Neuronal stem cell (in vitro differentiated cells): ENCODE data around the gene GCHFR.
A peak's percentile ranks its signal among the peaks of the same experiment; 100 is the strongest.

ENCODE experiments used
- DNase-seq: peaks from one replicate; pipeline ENCODE4 v3.0.0-alpha.2; 2013; ENCODE audit warnings: low spot score
- H2AFZ ChIP-seq: one replicate; pipeline ENCODE4 v1.6.1; 2013; ENCODE audit warnings: mild to moderate bottlenecking, low read length, inconsistent platforms
- H2AK5ac ChIP-seq: 2 replicates; pipeline ENCODE4 v1.6.1; 2013; ENCODE audit warnings: low read depth, mild to moderate bottlenecking, inconsistent platforms, low read length, moderate library complexity, mixed read lengths
- H2BK120ac ChIP-seq: 2 replicates; pipeline ENCODE4 v1.6.1; 2013; ENCODE audit warnings: low read depth, mild to moderate bottlenecking, inconsistent platforms, low read length, moderate library complexity, mixed read lengths
- H2BK12ac ChIP-seq: one replicate; pipeline ENCODE4 v1.6.1; 2013; ENCODE audit warnings: low read length, inconsistent platforms
- H2BK15ac ChIP-seq: 2 replicates; pipeline ENCODE4 v1.6.1; 2013; ENCODE audit warnings: mild to moderate bottlenecking, low read length, inconsistent platforms, mixed read lengths
- H2BK5ac ChIP-seq: one replicate; pipeline ENCODE4 v1.6.1; 2013; ENCODE audit warnings: inconsistent platforms, mild to moderate bottlenecking, low read length, moderate library complexity
- H3K14ac ChIP-seq: one replicate; pipeline ENCODE4 v1.6.1; 2013; ENCODE audit warnings: low read length, inconsistent platforms
- H3K18ac ChIP-seq: 2 replicates; pipeline ENCODE4 v1.6.1; 2013; ENCODE audit warnings: low read length, inconsistent platforms
- H3K23ac ChIP-seq: 2 replicates; pipeline ENCODE4 v1.6.1; 2013; ENCODE audit warnings: low read depth, mild to moderate bottlenecking, mixed read lengths, low read length, inconsistent platforms; ENCODE audit not compliant: poor library complexity
- H3K27ac ChIP-seq: replicated peaks from 3 replicates; pipeline ENCODE4 v1.5.1; 2013; ENCODE audit warnings: low read length, inconsistent platforms
- H3K27me3 ChIP-seq, 3 experiments: 2 replicates each; pipeline ENCODE4 v1.6.1; 2013; ENCODE audit warnings: low read length in 3 of 3, mild to moderate bottlenecking in 2 of 3, inconsistent platforms in 1 of 3, low read depth in 1 of 3, mixed read lengths in 1 of 3, moderate library complexity in 1 of 3; ENCODE audit not compliant: control insufficient read depth in 3 of 3, insufficient read depth in 3 of 3
- H3K36me3 ChIP-seq, 2 donors: replicated peaks in 1 of 2; 2 replicates each; pipeline ENCODE4 v1.6.1; 2013; ENCODE audit warnings: low read length in 2 of 2; ENCODE audit not compliant: control insufficient read depth in 2 of 2, insufficient read depth in 2 of 2
- H3K4ac ChIP-seq: 2 replicates; pipeline ENCODE4 v1.6.1; 2013; ENCODE audit warnings: inconsistent platforms, mild to moderate bottlenecking, low read length, moderate library complexity
- H3K4me1 ChIP-seq, 2 donors: 1 replicate in 1 of 2; 2 replicates in 1 of 2; pipeline ENCODE4 v1.6.1; 2013; ENCODE audit warnings: low read length in 2 of 2, low read depth in 1 of 2; ENCODE audit not compliant: control insufficient read depth in 2 of 2, insufficient read depth in 1 of 2
- H3K4me2 ChIP-seq: one replicate; pipeline ENCODE4 v1.6.1; 2013; ENCODE audit warnings: mild to moderate bottlenecking, low read length, inconsistent platforms; ENCODE audit not compliant: insufficient read depth, poor library complexity, severe bottlenecking
- H3K4me3 ChIP-seq, 2 donors: 2 replicates each; pipeline ENCODE4 v1.5.1; 2013; ENCODE audit warnings: low read length in 2 of 2, mild to moderate bottlenecking in 2 of 2, inconsistent platforms in 1 of 2, moderate library complexity in 1 of 2
- H3K79me1 ChIP-seq: one replicate; pipeline ENCODE4 v1.6.1; 2013; ENCODE audit warnings: low read depth, mild to moderate bottlenecking, inconsistent platforms, low read length, moderate library complexity
- H3K9ac ChIP-seq: one replicate; pipeline ENCODE4 v1.6.1; 2013; ENCODE audit warnings: mild to moderate bottlenecking, low read depth, low read length, inconsistent platforms; ENCODE audit not compliant: poor library complexity
- H3K9me3 ChIP-seq, 2 donors: replicated peaks in 1 of 2; 2 replicates each; pipeline versions ENCODE3 to v1.6.1; 2013; ENCODE audit warnings: low read length in 2 of 2, mild to moderate bottlenecking in 2 of 2, inconsistent platforms in 1 of 2, low read depth in 1 of 2, mixed read lengths in 1 of 2, moderate library complexity in 1 of 2; ENCODE audit not compliant: control insufficient read depth in 2 of 2, insufficient read depth in 1 of 2
- H4K8ac ChIP-seq: one replicate; pipeline ENCODE4 v1.6.1; 2013; ENCODE audit warnings: low read depth, mild to moderate bottlenecking, inconsistent platforms, low read length, moderate library complexity
- H4K91ac ChIP-seq: one replicate; pipeline ENCODE4 v1.6.1; 2013; ENCODE audit warnings: low read length, low read depth, mild to moderate bottlenecking, inconsistent platforms; ENCODE audit not compliant: poor library complexity
- WGBS, 2 donors: extraction: QIAGEN DNeasy Blood & Tissue Kit; methylation state at CpG; one replicate each; pipeline ENCODE4 v1.1.7; 2013; ENCODE audit warnings: missing lambda C conversion rate in 2 of 2, mixed read lengths in 1 of 2; ENCODE audit not compliant: insufficient read length in 2 of 2, insufficient replicate concordance in 1 of 2; ENCODE audit errors: extremely low coverage in 2 of 2; 5-methylcytosine and 5-hydroxymethylcytosine counted together

GCHFR gene

DNA sequence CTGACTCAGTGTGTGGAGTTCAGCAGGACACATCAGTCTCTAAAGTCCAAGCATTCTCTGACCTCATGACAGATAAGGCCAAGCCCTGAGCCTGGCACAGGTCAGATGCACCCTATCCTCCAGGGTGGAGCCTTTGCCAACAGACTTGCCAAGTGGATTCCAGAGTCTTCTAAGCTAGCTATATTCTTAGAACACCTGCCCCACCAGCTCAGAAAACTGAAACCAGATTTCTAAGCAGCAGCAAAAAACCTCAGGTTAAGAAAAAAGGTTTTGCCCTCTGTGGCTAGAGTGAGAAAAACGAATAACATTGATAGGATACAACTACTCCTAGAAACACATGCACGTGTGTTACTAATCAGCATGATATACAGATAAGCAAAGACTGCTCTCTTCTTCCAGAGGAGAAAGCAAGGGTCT is 20.4 kb upstream of the GCHFR start:
- no peak overlapping the region for H2BK12ac ChIP-seq
- H4K8ac ChIP-seq = no peak overlapping the region
- H3K27ac ChIP-seq = no peak overlapping the region
- no peak overlapping the region for H2BK15ac ChIP-seq
- no peak overlapping the region for H3K4me3 ChIP-seq
- H2BK5ac ChIP-seq = no peak overlapping the region
- no CpG with 5 or more reads among the region's 2 CpGs for WGBS, 2 donors
- H3K9me3 ChIP-seq = no peaks in the 10 kb centered on the region
- H3K27me3 ChIP-seq = no peaks in the 10 kb centered on the region
- H3K4me2 ChIP-seq = no peak overlapping the region
- no peak overlapping the region for H2AFZ ChIP-seq
- H3K9ac ChIP-seq = no peak overlapping the region
- no peak overlapping the region for H2AK5ac ChIP-seq
- no peak overlapping the region for H2BK120ac ChIP-seq
- no peak overlapping the region for H3K14ac ChIP-seq
- no peak overlapping the region for H3K4ac ChIP-seq
- H4K91ac ChIP-seq = no peak overlapping the region
- no peak for DNase-seq
- H3K18ac ChIP-seq = no peak overlapping the region
- no peaks in the 10 kb centered on the region for H3K79me1 ChIP-seq
- H3K4me1 ChIP-seq = peaks cover 3 to 5% of the 10 kb centered on the region in 2 donors
- H3K23ac ChIP-seq = no peak overlapping the region
- peaks cover 29 to 83% of the 10 kb centered on the region in 2 donors for H3K36me3 ChIP-seq

DNA sequence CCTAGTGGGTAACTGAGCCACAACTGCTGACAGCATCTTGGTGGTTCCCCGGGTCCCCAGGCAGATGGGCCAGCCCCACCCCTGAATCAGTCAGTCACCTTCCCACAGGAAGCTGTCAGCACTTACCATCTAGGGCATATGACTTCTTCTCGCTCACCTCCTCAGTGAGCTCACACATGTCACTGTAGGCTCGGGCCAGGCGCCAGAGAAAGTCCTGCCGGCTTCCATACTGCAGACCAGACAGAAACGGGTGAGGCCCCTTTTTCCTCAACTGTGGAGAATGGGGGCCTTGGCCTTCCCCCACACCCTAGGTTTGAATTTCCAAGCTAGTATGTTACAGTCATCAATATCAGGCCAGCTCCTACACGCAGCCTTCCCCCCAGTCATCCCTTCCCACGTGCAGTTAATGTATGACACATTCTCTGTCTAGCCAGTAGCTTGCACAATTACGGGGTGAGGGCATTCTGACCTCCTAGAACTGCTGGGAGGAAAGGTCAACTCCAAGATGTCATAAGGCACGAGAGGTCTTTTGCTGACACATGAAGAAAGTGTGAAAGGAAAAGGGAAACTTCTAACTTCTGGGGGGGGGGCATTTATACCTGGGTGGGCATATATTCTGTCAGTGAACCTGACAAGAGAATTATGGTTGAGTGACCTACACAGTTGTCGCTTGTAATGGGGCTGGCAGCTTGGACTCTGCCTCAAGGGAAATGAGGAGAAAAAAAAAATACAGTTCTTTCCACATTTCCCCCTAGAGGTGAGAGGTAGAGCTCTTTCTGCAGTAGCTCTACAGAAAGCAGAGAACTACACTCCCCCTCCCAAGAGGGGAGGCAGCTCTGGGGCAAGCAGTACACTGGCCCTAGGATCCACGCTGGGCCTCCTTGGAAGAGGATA is 19.7 kb upstream of the GCHFR start:
- Histone ChIP-seq H2BK120ac (no peak overlapping the region), H2BK15ac (no peak overlapping the region), H2BK12ac (no peak overlapping the region), H3K4ac (no peak overlapping the region), H3K27me3 (no peaks in the 10 kb centered on the region), H2AFZ (no peak overlapping the region), H3K23ac (peak overlapping the region; percentile 74), H2AK5ac (no peak overlapping the region), H4K91ac (no peak overlapping the region), H3K79me1 (no peaks in the 10 kb centered on the region), H2BK5ac (no peak overlapping the region), H3K27ac (no peak overlapping the region), H3K36me3 (peaks cover 26 to 81% of the 10 kb centered on the region in 2 donors), H3K9me3 (no peaks in the 10 kb centered on the region), H3K4me2 (no peak overlapping the region), H3K4me1 (peaks cover 3 to 5% of the 10 kb centered on the region in 2 donors), H4K8ac (no peak overlapping the region), H3K14ac (no peak overlapping the region), H3K18ac (no peak overlapping the region), H3K9ac (peak overlapping the region; percentile 54), H3K4me3 (no peak overlapping the region)
- no CpG with 5 or more reads among the region's 12 CpGs for WGBS, 2 donors
- no peak for DNase-seq

- no peaks in the 10 kb centered on the region for H3K79me1 ChIP-seq
- no peak for DNase-seq
- H4K8ac ChIP-seq = no peak overlapping the region
- H3K27me3 ChIP-seq = no peaks in the 10 kb centered on the region
- H3K4me2 ChIP-seq = no peak overlapping the region
- H3K36me3 ChIP-seq = peaks cover 21 to 81% of the 10 kb centered on the region in 2 donors
- H4K91ac ChIP-seq = no peak overlapping the region
- no CpG with 5 or more reads among the region's 5 CpGs for WGBS, 2 donors
- no peaks in the 10 kb centered on the region for H3K9me3 ChIP-seq
- peaks cover 3 to 5% of the 10 kb centered on the region in 2 donors for H3K4me1 ChIP-seq
- H2AK5ac ChIP-seq = no peak overlapping the region
- no peak overlapping the region for H3K23ac ChIP-seq
- no peak overlapping the region for H2AFZ ChIP-seq
- H3K14ac ChIP-seq = no peak overlapping the region
- peak overlapping the region; percentile 81 for H3K9ac ChIP-seq
- H2BK120ac ChIP-seq = no peak overlapping the region
- no peak overlapping the region for H3K4ac ChIP-seq
- H2BK15ac ChIP-seq = no peak overlapping the region
- no peak overlapping the region for H3K18ac ChIP-seq
- H3K4me3 ChIP-seq = no peak overlapping the region
- H3K27ac ChIP-seq = no peak overlapping the region
- no peak overlapping the region for H2BK5ac ChIP-seq
- H2BK12ac ChIP-seq = no peak overlapping the region
Measured at GRCh38 chr15:40744815-40745152, 19.1 kb upstream of the GCHFR start.

DNA sequence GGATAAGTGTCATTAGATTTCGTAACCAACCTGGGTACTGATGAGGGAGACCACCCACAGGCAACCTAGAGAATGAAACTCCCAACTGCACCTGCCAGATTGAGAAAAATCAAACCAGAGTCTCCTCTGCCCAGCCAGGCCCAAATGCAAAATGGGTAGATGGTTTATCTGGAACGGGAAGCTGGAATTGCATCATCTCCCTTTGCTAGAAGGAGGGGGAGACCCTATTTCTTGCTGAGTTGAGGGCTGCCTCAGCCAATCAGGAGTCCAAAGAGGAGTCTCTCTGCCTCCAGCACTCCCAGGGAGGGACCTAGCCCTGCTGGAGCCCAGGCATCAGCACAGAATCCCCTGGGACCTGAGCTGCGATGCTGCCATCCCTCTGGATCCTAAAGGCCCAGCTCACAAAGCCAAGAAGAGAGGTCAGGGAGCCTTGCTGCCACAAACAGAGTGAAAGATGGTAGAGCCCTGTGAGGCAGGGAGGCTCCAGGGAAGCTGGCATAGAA is 16.9 kb upstream of the GCHFR start:
- no peak overlapping the region for H2AK5ac ChIP-seq
- H3K27me3 ChIP-seq = no peaks in the 10 kb centered on the region
- no peak overlapping the region for H3K4me2 ChIP-seq
- no peak overlapping the region for H4K8ac ChIP-seq
- H2AFZ ChIP-seq = no peak overlapping the region
- H2BK120ac ChIP-seq = no peak overlapping the region
- no peak overlapping the region for H3K9ac ChIP-seq
- no peak overlapping the region for H2BK12ac ChIP-seq
- no peak for DNase-seq
- peaks cover 3 to 5% of the 10 kb centered on the region in 2 donors for H3K4me1 ChIP-seq
- no peak overlapping the region for H3K4ac ChIP-seq
- H2BK5ac ChIP-seq = no peak overlapping the region
- H3K4me3 ChIP-seq = no peak overlapping the region
- H3K79me1 ChIP-seq = peaks cover 2% of the 10 kb centered on the region
- no peak overlapping the region for H3K14ac ChIP-seq
- no CpG with 5 or more reads among the region's 3 CpGs for WGBS, 2 donors
- H3K27ac ChIP-seq = no peak overlapping the region
- H3K23ac ChIP-seq = no peak overlapping the region
- no peak overlapping the region for H2BK15ac ChIP-seq
- H3K18ac ChIP-seq = no peak overlapping the region
- H4K91ac ChIP-seq = no peak overlapping the region
- H3K9me3 ChIP-seq = no peaks in the 10 kb centered on the region
- H3K36me3 ChIP-seq = peaks cover 22 to 79% of the 10 kb centered on the region in 2 donors
